Iris pigment epithelial cell (primary cell): ENCODE measurements around the gene ERBB2.
A peak's percentile ranks its signal among the peaks of the same experiment; 100 is the strongest.
"Not testable (repeated sequence)": the region's sequence is repeated elsewhere in the genome, so short reads cannot be mapped to it uniquely, and the experiment has no call there.

Experiments
- DNase-seq: peaks from one replicate; pipeline ENCODE4 v3.0.0-alpha.2; 2011; ENCODE audit warnings: low read depth

ERBB2 gene

GRCh38 chr17:39678340-39679116, 21.3 kb upstream of the ERBB2 start:
- DNase-seq: no peak

GRCh38 chr17:39679521-39680192, 20.2 kb upstream of the ERBB2 start:
- DNase-seq: no peak

- DNase-seq: no peak
These were observed 16.4 kb upstream of the ERBB2 start for GRCh38 chr17:39683295-39683939.

GRCh38 chr17:39684369-39685192, 15.3 kb upstream of the ERBB2 start:
- DNase-seq: no peak

- DNase-seq: no peak
These were observed 12.7 kb upstream of the ERBB2 start for GRCh38 chr17:39687101-39687545.

GRCh38 chr17:39687546-39688474, 12.1 kb upstream of the ERBB2 start, which contains the start of gene PGAP3:
Gene PGAP3 (minus strand): TSS chr17:39688057. CDS start chr17:39688014, 43 bp downstream.
- peak; percentile 93 for DNase-seq

GRCh38 chr17:39688475-39688835, 11.4 kb upstream of the ERBB2 start:
- DNase-seq: peak; percentile 25

- DNase-seq: no peak
These were observed 10.9 kb upstream of the ERBB2 start for GRCh38 chr17:39688945-39689344.

GRCh38 chr17:39694593-39694992, 5.3 kb upstream of the ERBB2 start:
- no peak for DNase-seq

- no peak for DNase-seq
These were observed 4.8 kb upstream of the ERBB2 start for GRCh38 chr17:39695089-39695474.

- no peak for DNase-seq
These were observed 3.1 kb upstream of the ERBB2 start for GRCh38 chr17:39696731-39697130.

GRCh38 chr17:39697961-39698360, 1.9 kb upstream of the ERBB2 start:
- no peak for DNase-seq

GRCh38 chr17:39699157-39699817, 577 bp upstream of the ERBB2 start:
- DNase-seq: not testable (repeated sequence)

- DNase-seq: peak; percentile 38
These were observed 504 bp downstream of the ERBB2 start for GRCh38 chr17:39700148-39700987.

- no peak for DNase-seq
These were observed 1.3 kb downstream of the ERBB2 start for GRCh38 chr17:39701012-39701783.

- no peak for DNase-seq
These were observed 2.0 kb downstream of the ERBB2 start for GRCh38 chr17:39701784-39702422.

- no peak for DNase-seq
These were observed 3.3 kb downstream of the ERBB2 start for GRCh38 chr17:39702901-39703893.
